GM21526 (cell line): ENCODE results near the gene HMX3.
"Not testable (repeated sequence)": the region's sequence is repeated elsewhere in the genome, so short reads cannot be mapped to it uniquely, and the experiment has no call there.

ENCODE experiments used
- ATAC-seq: cut with Tn5 transposase; IDR thresholded peaks from one replicate; pipeline ENCODE4 v1.9.1; 2021; ENCODE audit warnings: moderate library complexity; ENCODE audit not compliant: unreplicated experiment, low FRiP score

HMX3 gene

GRCh38 chr10:123165445-123166072 lies 29.8 kb downstream of the HMX3 start:
- ATAC-seq: no peak

- no peak for ATAC-seq
Measured at GRCh38 chr10:123166618-123167017, 30.8 kb downstream of the HMX3 start.

- no peak for ATAC-seq
Measured at GRCh38 chr10:123170961-123171360, 35.2 kb downstream of the HMX3 start.

GRCh38 chr10:123171616-123172015 lies 35.8 kb downstream of the HMX3 start:
- ATAC-seq: not testable (repeated sequence)

- no peak for ATAC-seq
Measured at GRCh38 chr10:123175389-123176387, 39.9 kb downstream of the HMX3 start.

- not testable (repeated sequence) for ATAC-seq
Measured at GRCh38 chr10:123178390-123178789, 42.6 kb downstream of the HMX3 start.

- no peak for ATAC-seq
Measured at GRCh38 chr10:123180101-123181090, 44.6 kb downstream of the HMX3 start.

- no peak for ATAC-seq
Measured at GRCh38 chr10:123183724-123184123, 48.0 kb downstream of the HMX3 start.

GRCh38 chr10:123187781-123188180 lies 52.0 kb downstream of the HMX3 start:
- no peak for ATAC-seq
